Measurements from ENCODE around the gene MBD1. TPM values are rescaled to one million over a fixed set of nuclear protein-coding genes. Genes with fewer than 3 reads are reported as not detected.

Gene MBD1, protein sequence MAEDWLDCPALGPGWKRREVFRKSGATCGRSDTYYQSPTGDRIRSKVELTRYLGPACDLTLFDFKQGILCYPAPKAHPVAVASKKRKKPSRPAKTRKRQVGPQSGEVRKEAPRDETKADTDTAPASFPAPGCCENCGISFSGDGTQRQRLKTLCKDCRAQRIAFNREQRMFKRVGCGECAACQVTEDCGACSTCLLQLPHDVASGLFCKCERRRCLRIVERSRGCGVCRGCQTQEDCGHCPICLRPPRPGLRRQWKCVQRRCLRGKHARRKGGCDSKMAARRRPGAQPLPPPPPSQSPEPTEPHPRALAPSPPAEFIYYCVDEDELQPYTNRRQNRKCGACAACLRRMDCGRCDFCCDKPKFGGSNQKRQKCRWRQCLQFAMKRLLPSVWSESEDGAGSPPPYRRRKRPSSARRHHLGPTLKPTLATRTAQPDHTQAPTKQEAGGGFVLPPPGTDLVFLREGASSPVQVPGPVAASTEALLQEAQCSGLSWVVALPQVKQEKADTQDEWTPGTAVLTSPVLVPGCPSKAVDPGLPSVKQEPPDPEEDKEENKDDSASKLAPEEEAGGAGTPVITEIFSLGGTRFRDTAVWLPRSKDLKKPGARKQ
- 58.8 TPM for polyA plus RNA-seq (2012; ENCODE audit: insufficient read length, low read depth)

DNA sequence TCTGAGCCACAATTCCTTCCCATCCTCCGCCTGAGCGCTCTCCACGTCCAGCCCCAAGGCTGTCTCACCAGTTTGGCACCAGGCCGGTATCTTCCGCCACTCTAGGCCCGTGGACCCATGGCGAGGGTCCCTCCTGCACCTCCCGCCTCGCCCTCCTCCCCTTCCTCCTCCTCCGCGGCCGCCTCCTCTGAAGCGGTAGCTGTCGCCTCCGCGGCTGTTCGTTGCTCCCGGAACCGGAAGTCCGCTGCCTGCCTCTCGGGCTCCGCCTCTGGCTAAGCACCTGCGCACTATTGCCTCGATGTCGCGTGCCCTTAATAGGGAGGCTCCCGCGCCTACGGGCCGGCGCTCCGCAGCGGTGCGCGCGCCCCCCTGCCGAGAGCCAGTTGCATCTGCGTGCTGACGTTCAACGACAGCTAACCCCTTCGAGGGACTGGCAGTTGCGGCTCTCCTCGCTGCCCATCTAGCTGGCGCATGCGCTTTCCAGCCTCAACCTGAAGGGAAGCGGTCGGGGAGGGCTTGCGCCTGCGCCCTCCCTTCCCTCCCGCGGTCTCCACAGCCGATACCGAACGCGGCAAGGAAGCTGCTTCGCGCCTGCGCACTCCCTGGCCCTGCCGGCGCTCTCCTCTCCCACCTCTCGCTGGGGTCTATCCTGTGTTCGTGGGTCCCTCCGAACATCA lies at the start of gene MBD1:
Gene MBD1, minus strand, starts transcription at position 229 of the 677 bp plus-strand sequence. CDS start 1,531 bp downstream, outside the sequence.
- TF ChIP-seq FOXP2 (optimal IDR thresholded peaks at IDR 0.05; ENCODE audit: borderline replicate concordance, extremely low read depth, extremely low read length, insufficient read depth) (no peak), TAF1 (IDR thresholded peaks at IDR 0.05; ENCODE audit: borderline replicate concordance, insufficient read depth, low read length) (peak; percentile 59; the same call in 1 of the 2 replicates), SIN3A (IDR thresholded peaks at IDR 0.05; ENCODE audit: borderline replicate concordance, insufficient read depth, low read length) (no peak), POLR2AphosphoS5 (IDR thresholded peaks at IDR 0.05; ENCODE audit: low read depth, low read length) (peak; percentile 57; the same call in 1 of the 2 replicates)
- TF ChIP-seq, protein P1, sequence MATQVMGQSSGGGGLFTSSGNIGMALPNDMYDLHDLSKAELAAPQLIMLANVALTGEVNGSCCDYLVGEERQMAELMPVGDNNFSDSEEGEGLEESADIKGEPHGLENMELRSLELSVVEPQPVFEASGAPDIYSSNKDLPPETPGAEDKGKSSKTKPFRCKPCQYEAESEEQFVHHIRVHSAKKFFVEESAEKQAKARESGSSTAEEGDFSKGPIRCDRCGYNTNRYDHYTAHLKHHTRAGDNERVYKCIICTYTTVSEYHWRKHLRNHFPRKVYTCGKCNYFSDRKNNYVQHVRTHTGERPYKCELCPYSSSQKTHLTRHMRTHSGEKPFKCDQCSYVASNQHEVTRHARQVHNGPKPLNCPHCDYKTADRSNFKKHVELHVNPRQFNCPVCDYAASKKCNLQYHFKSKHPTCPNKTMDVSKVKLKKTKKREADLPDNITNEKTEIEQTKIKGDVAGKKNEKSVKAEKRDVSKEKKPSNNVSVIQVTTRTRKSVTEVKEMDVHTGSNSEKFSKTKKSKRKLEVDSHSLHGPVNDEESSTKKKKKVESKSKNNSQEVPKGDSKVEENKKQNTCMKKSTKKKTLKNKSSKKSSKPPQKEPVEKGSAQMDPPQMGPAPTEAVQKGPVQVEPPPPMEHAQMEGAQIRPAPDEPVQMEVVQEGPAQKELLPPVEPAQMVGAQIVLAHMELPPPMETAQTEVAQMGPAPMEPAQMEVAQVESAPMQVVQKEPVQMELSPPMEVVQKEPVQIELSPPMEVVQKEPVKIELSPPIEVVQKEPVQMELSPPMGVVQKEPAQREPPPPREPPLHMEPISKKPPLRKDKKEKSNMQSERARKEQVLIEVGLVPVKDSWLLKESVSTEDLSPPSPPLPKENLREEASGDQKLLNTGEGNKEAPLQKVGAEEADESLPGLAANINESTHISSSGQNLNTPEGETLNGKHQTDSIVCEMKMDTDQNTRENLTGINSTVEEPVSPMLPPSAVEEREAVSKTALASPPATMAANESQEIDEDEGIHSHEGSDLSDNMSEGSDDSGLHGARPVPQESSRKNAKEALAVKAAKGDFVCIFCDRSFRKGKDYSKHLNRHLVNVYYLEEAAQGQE (IDR thresholded peaks at IDR 0.05; ENCODE audit: insufficient read depth in 1 of 2, low read depth in 2 of 2, low read length in 2 of 2): no peak

DNA sequence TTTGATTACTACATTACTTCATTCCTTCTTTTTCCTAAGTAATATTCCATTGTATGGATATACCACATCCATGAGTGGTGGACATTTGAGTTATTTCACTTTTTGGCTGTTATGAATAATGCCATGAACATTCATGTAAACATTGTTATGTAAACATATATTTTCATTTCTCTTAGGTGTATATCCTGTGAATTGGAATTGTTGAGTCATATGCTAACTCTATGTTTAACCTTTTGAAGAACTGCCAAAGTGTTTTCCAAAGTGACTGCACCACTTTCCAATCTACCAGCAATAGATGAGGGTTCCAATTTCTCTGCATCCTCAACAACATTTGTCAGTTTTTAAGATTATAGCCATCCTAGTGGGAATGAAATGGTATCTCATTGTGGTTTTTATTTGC lies 48.9 kb upstream of the MBD1 start:
- TF ChIP-seq SIN3A (IDR thresholded peaks at IDR 0.05; ENCODE audit: borderline replicate concordance, insufficient read depth, low read length) (no peak), TAF1 (IDR thresholded peaks at IDR 0.05; ENCODE audit: borderline replicate concordance, insufficient read depth, low read length) (no peak), POLR2AphosphoS5 (IDR thresholded peaks at IDR 0.05; ENCODE audit: low read depth, low read length) (no peak), FOXP2 (optimal IDR thresholded peaks at IDR 0.05; ENCODE audit: borderline replicate concordance, extremely low read depth, extremely low read length, insufficient read depth) (no peak)
- TF ChIP-seq, protein P1 (IDR thresholded peaks at IDR 0.05; ENCODE audit: insufficient read depth in 1 of 2, low read depth in 2 of 2, low read length in 2 of 2): no peak

DNA sequence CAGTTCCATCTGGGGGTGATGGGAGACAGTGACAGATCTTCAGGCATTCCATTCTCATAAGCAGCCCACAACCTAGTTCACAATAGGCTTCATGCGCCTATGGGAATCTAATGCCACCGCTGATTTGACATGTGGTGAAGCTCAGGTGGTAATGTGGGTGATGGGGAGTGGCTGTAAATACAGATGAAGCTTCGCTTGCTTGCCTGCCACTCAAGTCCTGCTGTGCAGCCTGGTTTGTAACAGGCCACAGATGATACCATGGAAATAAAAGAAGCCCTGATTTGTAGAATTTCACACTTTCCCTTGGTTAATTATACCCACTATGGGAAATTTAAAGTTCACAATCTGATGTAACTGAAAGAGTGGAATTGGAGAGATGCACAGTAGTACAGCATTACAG lies 46.7 kb upstream of the MBD1 start:
- TF ChIP-seq SIN3A (IDR thresholded peaks at IDR 0.05; ENCODE audit: borderline replicate concordance, insufficient read depth, low read length) (no peak), FOXP2 (optimal IDR thresholded peaks at IDR 0.05; ENCODE audit: borderline replicate concordance, extremely low read depth, extremely low read length, insufficient read depth) (no peak), TAF1 (IDR thresholded peaks at IDR 0.05; ENCODE audit: borderline replicate concordance, insufficient read depth, low read length) (no peak), POLR2AphosphoS5 (IDR thresholded peaks at IDR 0.05; ENCODE audit: low read depth, low read length) (no peak)
- TF ChIP-seq, protein P1 (IDR thresholded peaks at IDR 0.05; ENCODE audit: insufficient read depth in 1 of 2, low read depth in 2 of 2, low read length in 2 of 2): no peak

DNA sequence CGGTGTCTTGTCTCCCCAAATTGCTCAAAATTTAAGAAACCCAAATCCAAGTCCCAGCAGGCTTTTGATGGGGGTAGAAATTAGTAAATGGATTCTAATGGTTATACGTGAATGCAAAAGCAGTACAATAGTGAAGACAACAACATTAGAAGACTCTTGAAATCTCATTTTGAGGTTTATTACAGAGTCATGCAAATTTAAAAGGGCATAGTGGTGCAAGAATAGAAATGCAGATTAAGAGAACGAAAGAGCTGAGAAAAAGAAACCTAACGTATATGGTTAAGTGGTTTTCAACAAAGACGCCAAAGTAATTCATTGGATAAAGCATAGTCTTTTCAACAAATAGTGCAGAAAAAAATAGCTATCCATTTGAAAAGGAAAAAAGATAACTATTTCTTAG lies 39.4 kb upstream of the MBD1 start:
- TF ChIP-seq, protein P1 (IDR thresholded peaks at IDR 0.05; ENCODE audit: insufficient read depth in 1 of 2, low read depth in 2 of 2, low read length in 2 of 2): no peak
- TF ChIP-seq FOXP2 (optimal IDR thresholded peaks at IDR 0.05; ENCODE audit: borderline replicate concordance, extremely low read depth, extremely low read length, insufficient read depth) (no peak), POLR2AphosphoS5 (IDR thresholded peaks at IDR 0.05; ENCODE audit: low read depth, low read length) (no peak), SIN3A (IDR thresholded peaks at IDR 0.05; ENCODE audit: borderline replicate concordance, insufficient read depth, low read length) (no peak), TAF1 (IDR thresholded peaks at IDR 0.05; ENCODE audit: borderline replicate concordance, insufficient read depth, low read length) (no peak)
